Ascending aorta (tissue), 2 donors: ENCODE measurements around the gene PAQR5. TPM values are rescaled to one million over a fixed set of nuclear protein-coding genes. Genes with fewer than 3 reads are reported as not detected.
"Not testable (repeated sequence)": the region's sequence is repeated elsewhere in the genome, so short reads cannot be mapped to it uniquely, and the experiment has no call there.

Experiments
- DNase-seq, 2 donors: peaks; one replicate each; pipeline ENCODE4 v3.0.0-alpha.2; 2019; ENCODE audit warnings: low spot score in 2 of 2
- H3K27ac ChIP-seq, 2 donors: fragments of 200-600 bp; sonication (generic); one replicate each; pipeline ENCODE4 v1.5.1; 2016 to 2017; ENCODE audit warnings: mild to moderate bottlenecking in 1 of 2
- H3K27me3 ChIP-seq: fragments of 200-600 bp; sonication (generic); one replicate; pipeline ENCODE4 v1.5.1; 2017
- H3K36me3 ChIP-seq, 2 donors: fragments of 200-600 bp; sonication (generic); one replicate each; pipeline ENCODE4 v1.5.1; 2016
- H3K4me1 ChIP-seq, 2 donors: fragments of 200-600 bp; sonication (generic); one replicate each; pipeline ENCODE4 v1.5.1; 2016 to 2017; ENCODE audit warnings: mild to moderate bottlenecking in 1 of 2
- H3K4me3 ChIP-seq, 2 donors: fragments of 200-600 bp; sonication (generic); one replicate each; pipeline ENCODE4 v1.5.1; 2016 to 2017; ENCODE audit warnings: mild to moderate bottlenecking in 1 of 2
- H3K9me3 ChIP-seq, 2 donors: fragments of 200-600 bp; sonication (generic); one replicate each; pipeline ENCODE4 v1.5.1; 2016
- CTCF ChIP-seq, 3 experiments: fragments of 200-600 bp in 2 of 3; fragments of 450-650 bp in 1 of 3; sonication (generic) in 2 of 3; IDR thresholded peaks; one replicate each; pipeline ENCODE4 v1.5.1; 2016 to 2019; ENCODE audit warnings: antibody characterized with exemption in 3 of 3, mild to moderate bottlenecking in 1 of 3, moderate library complexity in 1 of 3
- intact Hi-C: fragments of 100-400 bp; cut with DNase I; formaldehyde crosslinking; loops from one replicate; pipeline ENCODE4 v1.15.1; 2023
- total RNA-seq: library from RNA; depleted of rRNA; stranded (reverse); fragments of >200 nt; gene quantifications from one replicate; pipeline ENCODE4 v1.1.0, GENCODE V29; 2016

The PAQR5 gene
- total RNA-seq, 1 donor from 2014 or later = 1.1 TPM

GRCh38 chr15:69328739-69329138 is 30.0 kb downstream of the PAQR5 start:
- Histone ChIP-seq H3K9me3 (no peaks in the 10 kb centered on the region), H3K27ac (no peak overlapping the region), H3K27me3 (no peaks in the 10 kb centered on the region), H3K4me1 (no peaks in the 10 kb centered on the region), H3K36me3 (no peaks in the 10 kb centered on the region), H3K4me3 (no peak overlapping the region)
- no peak for DNase-seq
- no peak for TF ChIP-seq CTCF (IDR thresholded peaks at IDR 0.05)
- intact Hi-C loops = no loop called here

- no peak for TF ChIP-seq CTCF (IDR thresholded peaks at IDR 0.05)
- no peaks in the 10 kb centered on the region for H3K27me3 ChIP-seq
- no peak for DNase-seq
- no peaks in the 10 kb centered on the region for H3K9me3 ChIP-seq
- H3K36me3 ChIP-seq = no peaks in the 10 kb centered on the region
- intact Hi-C loops = no loop called here
- H3K4me3 ChIP-seq = no peak overlapping the region
- H3K4me1 ChIP-seq = no peaks in the 10 kb centered on the region
- no peak overlapping the region for H3K27ac ChIP-seq
Observed at GRCh38 chr15:69337138-69337537, 38.4 kb downstream of the PAQR5 start.

- Histone ChIP-seq H3K27me3 (no peaks in the 10 kb centered on the region), H3K9me3 (no peaks in the 10 kb centered on the region), H3K4me3 (no peak overlapping the region), H3K36me3 (no peaks in the 10 kb centered on the region), H3K4me1 (no peaks in the 10 kb centered on the region), H3K27ac (no peak overlapping the region)
- peak in 1 of 2 donors; percentile 7 for DNase-seq
- intact Hi-C loops = no loop called here
- TF ChIP-seq CTCF (IDR thresholded peaks at IDR 0.05) = no peak
Observed at GRCh38 chr15:69338535-69339213, 40.0 kb downstream of the PAQR5 start.

- intact Hi-C loops, H3K36me3 ChIP-seq, H3K27me3 ChIP-seq, H3K9me3 ChIP-seq, H3K4me3 ChIP-seq, H3K27ac ChIP-seq, H3K4me1 ChIP-seq: not testable (repeated sequence)
- peak in 1 of 2 donors; percentile 16 for DNase-seq
Observed at GRCh38 chr15:69339214-69339543, 40.5 kb downstream of the PAQR5 start.

- no peak for TF ChIP-seq CTCF (IDR thresholded peaks at IDR 0.05)
- intact Hi-C loops = no loop called here
Observed at GRCh38 chr15:69340243-69340900, 41.7 kb downstream of the PAQR5 start.

GRCh38 chr15:69341356-69341755 is 42.6 kb downstream of the PAQR5 start:
- TF ChIP-seq CTCF (IDR thresholded peaks at IDR 0.05) = no peak
- Histone ChIP-seq H3K4me3 (no peak overlapping the region), H3K27me3 (no peaks in the 10 kb centered on the region), H3K27ac (no peak overlapping the region), H3K9me3 (no peaks in the 10 kb centered on the region), H3K4me1 (no peaks in the 10 kb centered on the region), H3K36me3 (no peaks in the 10 kb centered on the region)
- intact Hi-C loops = no loop called here
- no peak for DNase-seq

More at GRCh38 chr15:69340243-69340900, 41.7 kb downstream of the PAQR5 start:
- Histone ChIP-seq H3K27ac (no peak overlapping the region), H3K4me3 (no peak overlapping the region), H3K36me3 (no peaks in the 10 kb centered on the region), H3K27me3 (no peaks in the 10 kb centered on the region), H3K9me3 (no peaks in the 10 kb centered on the region), H3K4me1 (no peaks in the 10 kb centered on the region)
- no peak for DNase-seq
